HG02759 (cell line): ENCODE results near the gene CSTB.
A peak's percentile ranks its signal among the peaks of the same experiment; 100 is the strongest.

Experiments
- ATAC-seq: cut with Tn5 transposase; IDR thresholded peaks from one replicate; pipeline ENCODE4 v1.9.1; 2021; ENCODE audit warnings: mild to moderate bottlenecking, moderate library complexity; ENCODE audit not compliant: unreplicated experiment

The CSTB gene

DNA sequence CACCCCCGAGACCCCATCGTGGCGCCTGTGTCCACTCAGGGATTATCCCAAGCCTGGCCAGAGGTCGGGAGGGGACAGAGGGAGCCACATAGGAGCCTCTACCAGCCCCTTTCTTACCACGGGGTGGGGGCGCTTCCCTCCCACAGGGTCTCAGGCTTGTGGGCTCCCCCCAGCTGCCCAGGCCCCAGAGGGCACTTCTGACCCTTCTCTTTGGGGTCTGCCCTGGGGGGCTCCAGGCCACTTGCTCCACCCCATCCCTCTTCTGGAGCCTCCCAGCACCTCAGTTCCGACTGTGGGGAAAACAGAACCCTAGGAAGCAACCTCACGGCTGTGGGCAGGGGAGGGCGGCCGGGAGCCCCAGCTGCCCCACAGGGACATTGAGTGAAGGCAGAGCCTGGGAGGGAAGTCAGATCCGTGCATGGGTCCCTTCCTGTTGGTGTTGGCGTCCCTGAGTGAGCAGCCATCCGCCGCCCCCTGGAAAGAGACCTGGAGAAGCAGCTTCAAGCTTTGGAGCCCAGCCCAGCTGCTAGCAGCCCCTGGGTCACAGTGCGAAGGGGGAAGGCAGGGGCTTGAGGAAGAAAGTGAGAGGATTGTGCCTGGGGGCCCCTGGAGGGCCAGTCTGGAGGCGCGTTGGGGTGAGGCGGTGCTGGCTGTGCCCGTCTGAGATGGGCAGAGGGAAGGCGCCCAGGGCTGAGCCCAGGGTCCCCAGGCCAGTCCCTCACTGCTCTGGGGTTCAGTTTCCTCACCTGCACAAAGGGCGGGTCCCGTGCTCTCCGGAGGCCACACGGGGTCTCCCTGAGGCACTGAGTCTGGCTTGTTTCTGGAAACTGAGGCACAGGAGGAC, 35.4 kb upstream of the CSTB start:
- no peak for ATAC-seq

DNA sequence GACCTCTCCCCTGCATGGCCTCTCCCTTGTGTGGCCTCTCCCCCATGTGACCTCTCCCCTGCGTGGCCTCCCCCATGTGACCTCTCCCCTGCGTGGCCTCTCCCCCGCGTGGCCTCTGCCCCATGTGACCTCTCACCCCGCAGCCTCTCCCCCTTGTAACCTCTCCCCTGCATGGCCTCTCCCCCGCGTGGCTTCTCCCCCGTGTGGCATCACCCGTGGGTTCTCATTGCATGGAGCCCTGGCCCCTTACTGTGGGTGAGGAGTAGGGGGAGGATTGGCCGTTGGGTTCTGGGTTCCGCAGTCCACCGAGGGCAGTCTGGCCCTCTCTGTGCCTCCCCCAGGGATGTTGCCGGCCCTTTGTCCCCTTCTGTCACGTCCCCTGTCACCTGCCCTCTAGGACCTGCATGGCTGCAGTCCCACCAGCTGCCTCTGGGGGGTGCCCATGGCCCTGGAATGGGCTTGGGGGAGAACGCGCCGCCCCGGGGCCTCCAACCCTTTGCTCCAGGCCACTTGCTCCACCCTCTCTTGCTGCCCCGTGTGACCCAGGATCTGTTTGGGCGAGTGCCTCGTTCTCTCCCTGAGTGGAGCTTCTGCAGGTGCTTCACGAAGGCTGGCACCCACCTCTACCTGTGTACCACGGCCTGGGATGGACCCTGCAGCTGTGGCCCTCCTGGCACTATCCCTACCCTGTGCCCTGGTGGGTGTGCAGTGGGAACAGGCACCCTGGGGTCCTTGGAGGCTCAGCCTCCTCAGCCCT, 34.6 kb upstream of the CSTB start:
- ATAC-seq = peak; percentile 80

DNA sequence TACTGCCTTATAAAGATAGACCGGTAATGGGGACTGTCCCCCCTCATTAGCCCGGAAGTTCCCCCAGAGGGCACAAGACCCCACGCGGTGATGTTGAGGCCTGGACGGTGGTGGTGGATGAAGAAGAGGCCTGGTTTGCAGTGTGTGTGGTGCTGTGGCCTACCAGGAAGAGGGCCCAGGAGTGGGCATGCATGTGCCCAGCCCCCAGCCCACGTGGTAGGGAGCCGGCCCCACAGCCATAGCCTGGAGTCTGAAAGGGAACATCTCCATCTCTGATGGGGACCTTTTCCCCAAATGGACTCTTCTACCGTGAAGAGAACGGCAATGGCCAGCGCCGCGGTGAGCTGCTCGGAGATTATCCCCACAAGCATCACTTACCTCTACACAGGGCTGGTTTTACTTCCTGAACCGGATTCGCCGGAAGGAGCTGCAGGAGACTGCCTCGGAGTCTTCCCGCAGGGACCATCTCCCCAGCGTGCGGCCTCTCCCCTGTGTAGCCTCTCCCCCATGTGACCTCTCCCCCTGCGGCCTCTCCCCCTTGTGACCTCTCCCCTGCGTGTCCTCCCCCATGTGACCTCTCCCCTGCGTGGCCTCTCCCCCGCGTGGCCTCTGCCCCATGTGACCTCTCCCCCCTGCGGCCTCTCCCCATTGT, 33.9 kb upstream of the CSTB start:
- ATAC-seq = no peak

DNA sequence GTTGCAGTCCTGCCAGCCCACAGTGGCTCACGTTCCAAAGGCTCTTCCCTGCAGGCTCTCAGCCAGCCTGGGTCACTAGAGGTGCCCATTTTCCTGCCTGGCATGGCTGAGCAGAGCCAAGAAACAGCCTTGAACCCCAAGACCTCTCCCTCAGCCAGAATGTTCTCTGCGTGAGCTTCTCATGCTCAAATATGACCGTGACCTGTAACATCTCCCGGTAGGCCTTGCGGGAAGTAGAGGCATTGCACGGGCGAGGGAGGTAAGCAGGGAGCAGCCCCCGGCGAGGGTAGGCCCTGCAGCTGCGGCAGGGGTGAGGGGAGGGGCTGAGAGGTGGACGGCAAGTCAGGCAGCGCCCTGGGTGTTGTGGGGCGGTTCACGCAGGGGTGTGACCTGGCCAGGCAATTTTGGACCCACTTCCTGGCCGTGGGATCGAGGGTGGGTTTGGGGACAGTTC, 33.3 kb upstream of the CSTB start:
- ATAC-seq = no peak

DNA sequence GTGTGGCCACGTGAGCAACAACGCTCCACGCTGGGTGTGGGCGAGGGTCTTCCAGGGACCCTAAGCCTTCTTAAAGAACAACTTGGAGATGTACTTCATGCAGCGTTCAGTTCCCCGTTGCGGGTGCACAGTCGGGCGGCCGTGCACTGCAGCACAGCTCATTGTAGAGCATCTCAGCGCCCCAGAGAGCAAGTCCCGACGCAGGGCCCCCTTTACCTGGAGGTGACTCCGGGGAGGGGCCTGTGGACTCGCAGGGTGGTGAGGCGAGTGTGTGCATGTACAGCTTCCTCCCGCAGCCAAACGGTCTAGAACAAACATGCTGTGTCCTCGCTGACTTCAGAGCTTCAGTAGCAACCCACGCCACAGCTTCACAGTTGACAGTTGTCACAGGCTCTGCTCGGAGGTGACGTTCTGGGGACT, 32.7 kb upstream of the CSTB start:
- no peak for ATAC-seq

DNA sequence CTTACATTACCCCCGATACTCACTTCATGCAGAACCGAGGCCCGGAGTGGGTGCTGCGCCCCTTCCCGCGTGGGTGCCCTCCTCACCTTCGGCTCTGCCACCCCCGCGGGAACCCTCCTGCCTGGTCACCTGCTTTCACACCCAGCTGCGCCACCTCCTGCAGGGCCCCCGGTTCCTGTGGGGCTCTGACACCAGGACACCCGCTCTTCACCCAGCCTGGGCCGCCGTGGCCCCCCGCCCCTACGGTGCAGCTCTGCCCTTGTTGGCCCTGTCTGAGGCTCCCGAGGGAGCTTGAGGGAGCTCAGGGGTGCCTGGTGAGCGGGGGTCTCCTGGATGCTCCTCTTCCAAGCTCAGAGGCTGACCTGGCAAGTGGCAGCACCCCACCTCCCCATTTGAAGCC, 32.3 kb upstream of the CSTB start:
- ATAC-seq = no peak

DNA sequence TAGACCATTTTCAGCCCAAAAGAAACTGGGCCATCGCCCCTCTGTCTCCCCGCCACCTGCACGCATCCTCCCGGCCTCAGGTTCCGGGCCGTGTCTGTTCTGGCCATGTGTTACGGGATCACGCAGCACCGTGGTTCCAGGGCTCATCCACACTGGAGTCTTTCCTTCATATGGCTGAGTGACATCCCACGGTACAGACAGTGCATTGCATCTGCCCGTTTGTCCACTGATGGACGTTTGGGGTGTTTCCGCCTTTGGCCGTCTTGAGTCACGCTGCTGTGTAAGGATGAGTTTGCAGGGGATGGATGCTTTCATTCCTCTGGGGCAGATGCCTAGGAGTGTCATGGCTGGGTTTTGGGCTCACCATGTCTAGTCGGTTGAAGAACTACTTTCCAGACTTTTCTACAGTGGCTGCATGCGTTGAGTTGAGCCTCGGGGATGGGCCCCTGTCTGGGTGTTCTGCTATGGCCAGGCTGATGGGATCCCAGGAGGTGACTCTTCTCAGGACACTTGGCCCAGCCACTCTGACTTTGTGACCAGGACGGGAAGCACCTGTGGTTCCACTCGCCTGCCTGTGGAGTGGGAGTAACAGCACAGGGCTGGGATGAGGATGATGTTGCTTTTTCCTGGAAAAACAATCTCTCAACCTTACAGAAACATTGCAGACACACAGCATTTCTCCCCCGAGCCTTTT, 30.1 kb upstream of the CSTB start:
- no peak for ATAC-seq

DNA sequence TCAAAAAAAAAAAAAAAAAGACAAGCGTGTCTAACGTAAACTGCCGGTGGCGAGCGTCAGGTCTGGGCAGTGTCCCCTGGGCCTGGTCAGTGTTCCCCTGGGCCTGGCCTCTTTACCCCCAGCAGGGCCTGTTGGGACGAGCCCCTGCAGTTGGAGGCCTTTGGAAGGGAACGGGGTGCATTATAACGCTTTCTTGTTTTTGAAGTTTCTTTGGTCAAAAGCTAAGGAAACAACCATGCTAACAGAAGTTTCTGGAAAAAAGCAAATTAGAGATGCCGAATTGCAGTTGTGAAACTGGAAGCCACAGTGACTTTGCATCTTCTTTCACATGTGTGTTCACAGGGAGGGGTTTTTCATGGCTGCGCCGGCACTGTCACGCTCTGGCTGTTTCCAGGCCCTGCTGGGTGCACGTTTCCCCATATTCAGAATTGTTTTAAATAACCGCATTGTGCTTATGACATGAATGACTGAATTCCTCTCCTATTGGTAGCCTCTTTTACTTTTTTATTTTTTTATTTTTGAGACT, 29.2 kb upstream of the CSTB start:
- ATAC-seq = peak; percentile 85

DNA sequence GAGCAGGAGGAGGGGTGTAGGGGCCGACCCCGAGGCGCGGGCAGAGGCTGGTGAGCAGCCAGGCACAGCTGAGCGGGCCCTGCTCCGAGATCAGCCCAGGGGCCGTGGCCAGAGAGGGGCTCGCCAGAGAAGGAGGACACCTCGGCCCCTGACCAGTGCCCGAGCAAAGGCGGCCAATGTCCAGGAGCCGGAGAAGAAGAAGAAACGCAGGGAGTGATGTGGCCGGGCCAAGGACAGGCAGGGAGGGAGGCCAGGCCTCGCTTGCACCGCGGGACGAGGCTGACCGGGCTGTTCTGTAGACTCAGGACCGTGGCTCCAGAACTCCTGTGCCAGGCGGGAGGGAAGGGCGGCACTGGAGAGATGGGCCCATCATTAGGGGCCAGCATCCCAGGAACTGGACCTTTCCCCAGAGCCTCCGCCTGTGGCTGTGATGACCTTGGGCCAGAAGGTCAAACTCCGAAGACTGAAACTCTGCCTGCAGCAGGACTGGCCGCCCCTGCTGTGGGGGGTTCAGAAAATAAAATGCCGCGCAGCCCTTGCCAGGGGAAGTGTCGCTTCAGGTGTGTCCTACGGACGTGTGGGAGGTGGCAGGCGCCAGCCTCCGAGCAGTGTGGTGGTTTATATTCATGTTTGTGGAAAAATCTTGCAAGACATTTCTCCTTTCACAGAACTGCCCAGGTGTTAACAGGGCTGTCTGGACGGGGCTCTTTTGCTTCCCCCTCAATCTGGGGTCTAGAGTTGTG, 27.6 kb upstream of the CSTB start:
- no peak for ATAC-seq

DNA sequence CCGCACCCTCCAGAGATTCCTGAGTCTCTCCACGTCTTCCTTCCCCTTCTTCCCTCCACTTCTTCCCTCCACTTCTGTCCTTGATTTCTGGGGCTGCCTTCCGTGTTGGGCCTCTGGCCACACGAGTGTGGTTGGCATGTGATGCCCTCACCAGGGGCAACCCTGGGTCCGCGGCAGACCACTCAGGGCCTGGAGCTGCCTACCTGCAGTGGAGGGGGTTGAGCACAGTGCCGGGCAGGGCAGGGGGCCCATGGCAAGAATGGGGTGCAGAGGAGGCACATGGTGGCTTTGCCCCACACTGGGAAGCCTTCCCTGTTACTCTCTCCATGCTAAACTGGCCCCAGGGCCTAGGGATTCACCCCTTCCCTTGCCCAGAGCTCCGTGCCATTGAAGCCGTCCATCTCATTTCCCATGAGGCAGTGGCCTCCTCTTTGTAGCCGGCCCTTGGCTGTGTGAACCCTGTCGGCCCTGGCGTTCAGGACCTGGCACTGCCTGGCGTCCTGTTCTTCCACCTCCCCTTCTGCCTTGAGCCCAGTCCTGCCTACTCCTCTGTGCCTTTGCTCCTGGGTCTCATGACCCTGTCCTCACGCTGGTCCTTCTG, 26.7 kb upstream of the CSTB start:
- ATAC-seq = no peak

DNA sequence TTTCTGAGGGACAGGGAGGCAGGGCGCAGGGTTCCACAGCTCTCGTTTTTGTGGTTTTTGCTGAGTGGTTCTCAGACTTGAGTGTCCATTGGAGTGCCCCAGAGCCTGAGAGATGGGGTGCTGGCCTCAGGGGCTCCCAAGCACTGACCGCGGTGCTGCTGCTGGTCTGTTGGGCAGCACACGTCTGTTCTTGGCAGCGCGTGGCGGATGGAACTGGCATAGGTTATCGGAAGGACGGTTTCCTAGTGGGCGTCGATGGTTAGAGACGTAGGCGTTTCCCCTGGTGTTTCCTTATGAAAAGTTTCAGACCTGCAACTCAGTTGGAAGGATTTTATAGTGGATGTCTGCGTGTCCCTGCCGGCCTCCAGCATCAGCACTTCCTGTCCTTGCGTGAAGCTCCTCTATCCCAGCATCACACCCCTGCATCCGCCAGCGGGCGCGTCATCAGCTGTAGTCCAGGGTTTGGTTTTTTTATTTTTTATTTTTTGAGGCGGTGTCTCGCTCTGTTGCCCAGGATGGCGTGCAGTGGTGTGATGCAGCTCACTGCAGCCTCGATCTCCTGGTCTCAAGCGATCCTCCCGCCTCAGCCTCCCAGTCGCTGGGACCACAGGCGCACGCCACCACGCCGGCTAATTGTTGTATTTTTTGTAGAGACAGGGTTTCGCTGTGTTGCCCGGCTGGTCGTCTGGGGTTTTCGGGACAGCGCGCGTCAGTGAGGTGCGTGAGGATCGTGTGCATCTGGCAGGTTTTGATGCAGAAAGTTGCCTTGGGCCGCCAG, 25.1 kb upstream of the CSTB start:
- ATAC-seq = no peak

DNA sequence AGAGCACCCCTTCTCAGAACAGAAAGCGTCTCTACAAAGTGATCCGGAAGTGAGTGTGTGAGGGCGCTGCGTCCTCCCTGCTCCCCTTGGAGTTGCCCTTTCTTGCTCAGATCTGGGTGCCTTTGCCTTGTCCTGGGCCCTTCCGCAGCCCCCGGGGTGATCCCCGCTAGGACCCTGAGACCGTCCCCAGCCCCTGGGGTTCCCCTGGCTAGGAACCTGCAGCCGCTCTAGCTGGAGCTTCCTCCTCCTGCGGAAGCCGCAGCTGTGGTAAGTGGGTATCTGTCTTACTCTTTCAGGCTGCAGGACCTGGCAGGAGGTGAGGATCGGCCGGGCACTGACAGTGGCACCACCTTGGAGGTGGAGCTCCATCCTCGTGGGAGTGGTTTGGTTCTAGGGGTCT, 24.5 kb upstream of the CSTB start:
- no peak for ATAC-seq

DNA sequence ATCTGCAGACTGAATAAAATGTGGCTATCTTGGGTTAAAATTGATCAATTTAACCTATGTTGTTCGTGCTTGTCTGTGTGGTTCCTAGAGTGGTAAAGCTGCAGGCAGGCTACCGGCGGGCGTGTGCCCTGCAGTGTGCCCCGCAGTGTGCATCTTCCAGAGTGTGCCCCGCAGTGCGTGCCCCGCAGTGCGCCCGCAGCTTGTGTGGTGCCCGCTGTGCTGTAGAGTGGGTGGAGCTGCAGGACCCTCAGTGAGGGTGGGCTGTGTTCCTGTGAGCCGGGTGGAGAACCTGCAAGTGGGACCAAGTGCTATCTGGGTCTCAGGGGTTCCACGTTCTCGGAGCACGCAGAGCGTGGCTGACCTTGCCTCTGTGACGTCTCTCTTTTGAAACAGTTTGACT, 24.0 kb upstream of the CSTB start:
- no peak for ATAC-seq

DNA sequence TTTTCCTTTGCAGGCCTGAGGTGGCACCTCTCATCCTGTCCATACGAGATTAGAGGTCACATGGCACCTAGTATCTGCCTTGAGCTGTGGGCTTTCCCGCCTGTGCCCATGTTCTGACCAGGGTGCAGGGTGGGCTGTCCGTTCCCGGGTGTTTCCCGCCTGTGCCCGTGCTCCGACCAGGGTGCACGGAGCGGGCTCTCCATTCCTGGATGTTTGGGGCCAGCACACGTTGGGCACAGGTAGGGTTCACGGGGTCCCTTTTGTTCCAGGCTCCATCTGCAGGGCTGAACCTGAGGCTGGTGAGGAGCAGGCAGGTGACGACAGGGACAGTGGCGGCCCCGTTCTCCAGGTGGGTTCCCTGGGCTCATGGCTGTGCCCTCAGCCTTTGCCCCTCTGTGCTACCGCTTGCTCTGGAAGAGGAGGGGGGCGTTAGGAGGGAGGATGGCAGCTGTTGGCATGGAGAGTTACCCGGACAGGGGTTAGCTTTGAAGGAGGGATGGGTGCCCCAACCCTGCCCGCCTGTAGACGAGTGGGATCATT, 23.3 kb upstream of the CSTB start:
- ATAC-seq = no peak

DNA sequence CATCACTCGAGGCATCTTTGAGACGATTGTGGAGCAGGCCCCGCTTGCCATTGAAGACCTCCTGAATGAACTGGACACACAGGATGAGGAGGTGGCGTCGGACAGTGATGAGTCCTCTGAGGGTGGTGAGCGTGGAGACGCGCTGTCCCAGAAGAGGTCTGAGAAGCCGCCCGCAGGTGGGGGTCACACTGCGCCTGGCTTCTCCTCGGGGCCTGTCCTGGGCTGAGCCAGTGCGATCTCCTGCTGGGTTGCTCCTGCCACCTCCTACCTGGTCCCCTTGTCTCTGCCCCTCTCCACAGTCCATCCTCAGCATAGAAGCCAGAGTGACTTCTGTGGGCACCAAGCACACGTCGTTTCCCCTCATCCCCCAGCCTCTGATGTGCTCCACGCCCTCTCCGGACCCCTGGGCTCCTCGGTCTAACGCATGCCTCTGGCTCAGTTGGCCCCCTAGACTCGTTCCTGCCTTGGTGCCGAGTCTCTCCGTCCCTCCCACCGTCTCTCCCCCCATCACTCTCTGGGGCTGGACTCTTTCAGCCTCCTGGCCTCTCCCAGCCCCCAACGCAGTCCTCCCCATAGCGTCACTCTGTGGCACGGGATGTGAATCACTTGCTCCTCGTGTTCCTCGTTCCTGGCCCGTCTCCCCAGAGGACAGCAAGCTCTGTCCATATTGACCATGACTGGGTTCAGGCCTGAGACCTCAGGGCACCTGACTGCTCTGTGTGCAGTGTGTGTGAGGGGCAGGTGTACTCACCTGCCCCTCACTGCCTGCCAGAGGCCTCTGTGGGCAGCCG, 22.0 kb upstream of the CSTB start:
- ATAC-seq = no peak

DNA sequence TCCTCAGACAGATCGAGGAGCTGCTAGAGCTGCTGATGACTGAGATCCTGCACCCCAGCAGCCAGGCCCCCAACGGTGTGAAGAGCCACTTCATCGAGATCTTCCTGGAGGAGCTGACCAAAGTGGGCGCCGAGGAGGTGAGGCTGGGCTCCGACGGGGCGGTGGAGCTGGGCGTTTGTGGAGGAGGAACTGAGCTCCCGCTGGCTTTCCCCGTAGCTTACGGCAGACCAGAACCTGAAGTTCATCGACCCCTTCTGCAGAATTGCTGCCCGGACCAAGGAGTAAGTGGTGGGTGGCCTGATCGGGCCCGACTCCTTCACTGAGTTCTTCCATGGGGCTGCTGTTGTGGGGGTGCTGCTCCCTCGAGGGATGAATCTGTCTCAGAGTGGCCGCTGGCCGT, 21.3 kb upstream of the CSTB start:
- ATAC-seq = no peak

DNA sequence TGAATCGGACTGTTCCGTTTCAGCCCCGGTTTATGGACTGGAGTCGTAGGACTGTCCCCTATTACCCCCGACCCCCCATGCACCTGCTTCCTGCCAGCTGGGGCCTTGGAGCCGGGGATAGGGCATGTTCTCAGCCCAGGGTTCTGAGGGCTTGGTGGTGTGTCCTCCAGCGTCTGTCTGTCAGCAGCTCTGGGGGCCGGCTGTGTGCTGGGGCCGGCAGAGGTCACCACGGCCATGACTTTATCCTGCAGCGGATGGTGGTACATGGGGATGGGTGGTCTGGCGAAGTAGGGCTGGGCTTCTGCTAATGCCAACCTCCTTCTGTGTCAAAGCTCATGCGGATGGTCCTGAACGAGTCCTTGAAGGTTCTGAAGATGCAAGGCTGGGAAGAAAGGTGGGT, 18.7 kb upstream of the CSTB start:
- ATAC-seq = no peak

DNA sequence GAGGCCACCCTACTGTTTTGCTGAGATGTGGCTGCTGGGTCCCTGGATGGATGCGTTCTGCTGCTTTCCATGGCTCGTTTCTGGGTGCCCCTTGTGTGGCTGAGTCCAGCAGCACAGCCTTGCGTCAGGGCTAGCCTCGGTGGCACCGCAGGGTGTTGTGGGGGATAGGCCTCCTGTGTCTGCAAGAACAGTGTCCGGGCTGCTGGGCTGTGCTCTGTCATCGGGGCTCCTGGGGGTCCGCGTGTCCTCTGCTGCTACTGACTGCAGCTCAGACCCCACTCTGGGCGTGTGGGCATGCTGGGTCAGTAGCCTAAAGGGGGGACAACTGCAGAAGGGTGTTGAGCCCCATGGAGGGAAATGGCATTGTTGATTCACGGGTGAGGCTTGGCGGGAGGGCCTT, 18.2 kb upstream of the CSTB start:
- ATAC-seq = no peak
